Left cardiac atrium (tissue), 4 donors: ENCODE measurements around the gene SNTG2. TPM values are rescaled to one million over a fixed set of nuclear protein-coding genes. Genes with fewer than 3 reads are reported as not detected.
A peak's percentile ranks its signal among the peaks of the same experiment; 100 is the strongest.
"Not testable (repeated sequence)": the region's sequence is repeated elsewhere in the genome, so short reads cannot be mapped to it uniquely, and the experiment has no call there.

ENCODE experiments used
- ATAC-seq, 2 donors: fragments of 200-7000 bp; cut with Tn5 transposase; one replicate each; pipeline ENCODE4 v1.9.1; 2020; ENCODE audit warnings: mild to moderate bottlenecking in 2 of 2, moderate library complexity in 2 of 2
- DNase-seq: peaks from one replicate; pipeline ENCODE4 v3.0.0-alpha.2; 2020
- intact Hi-C, 2 donors: fragments of 100-400 bp; cut with DNase I; formaldehyde crosslinking; loops; one replicate each; pipeline versions ENCODE4 v1.14.1 to v1.15.1; 2022 to 2023
- total RNA-seq, 2 donors: library from RNA; stranded (reverse); fragmentation: NEBNext Ultra II Directional; extraction: Animal tissue kit (Norgen Biotek cat#: 25700); gene quantifications; one replicate each; pipeline ENCODE4 v1.2.1, GENCODE V29; 2021
- donor health status: DM: no; HTN: yes; CAD: no.
- donor health status: DM: no; HTN: yes; CAD: no; lungs with severe emphysema.
- donor health status: DM: yes; HTN: yes; CAD: no.
- donor health status: Dilated cardiomyopathy.

The SNTG2 gene
- total RNA-seq, 2 donors from 2014 or later: 1.6 to 2.9 TPM

GRCh38 chr2:1193801-1194200, 243.2 kb downstream of the SNTG2 start:
- ATAC-seq: no peak

GRCh38 chr2:1203772-1204171, 253.1 kb downstream of the SNTG2 start:
- DNase-seq (no peak), ATAC-seq (no peak)
- intact Hi-C loops: no loop called here

More at GRCh38 chr2:1193801-1194200, 243.2 kb downstream of the SNTG2 start:
- intact Hi-C loops: no loop called here
- no peak for DNase-seq

- ATAC-seq (no peak), DNase-seq (no peak)
- intact Hi-C loops: no loop called here
These were observed 255.2 kb downstream of the SNTG2 start for GRCh38 chr2:1205853-1206252.

GRCh38 chr2:1207962-1208510, 257.4 kb downstream of the SNTG2 start:
- DNase-seq: no peak
- intact Hi-C loops: no loop called here
- ATAC-seq: no peak

- no peak for DNase-seq
- ATAC-seq: no peak
- intact Hi-C loops: no loop called here
These were observed 257.9 kb downstream of the SNTG2 start for GRCh38 chr2:1208522-1208921.

GRCh38 chr2:1209246-1209645, 258.6 kb downstream of the SNTG2 start:
- intact Hi-C loops: no loop called here
- ATAC-seq: no peak
- DNase-seq: no peak

- ATAC-seq: no peak
- intact Hi-C loops: no loop called here
- DNase-seq: no peak
These were observed 259.1 kb downstream of the SNTG2 start for GRCh38 chr2:1209761-1210160.

GRCh38 chr2:1210352-1210751, 259.7 kb downstream of the SNTG2 start:
- intact Hi-C loops: no loop called here
- ATAC-seq: no peak
- no peak for DNase-seq

GRCh38 chr2:1219901-1220573, 269.4 kb downstream of the SNTG2 start:
- ATAC-seq: peak in 1 of 2 donors; percentile 57
- no peak for DNase-seq
- intact Hi-C loops: no loop called here

GRCh38 chr2:1222056-1222455, 271.4 kb downstream of the SNTG2 start:
- no peak for ATAC-seq
- DNase-seq: no peak
- intact Hi-C loops: no loop called here

- ATAC-seq (no peak), DNase-seq (no peak)
- intact Hi-C loops: no loop called here
These were observed 273.1 kb downstream of the SNTG2 start for GRCh38 chr2:1223791-1224190.

GRCh38 chr2:1224901-1225300, 274.3 kb downstream of the SNTG2 start:
- DNase-seq (no peak), ATAC-seq (no peak)
- intact Hi-C loops: no loop called here

GRCh38 chr2:1226766-1227165, 276.1 kb downstream of the SNTG2 start:
- DNase-seq: no peak
- intact Hi-C loops: no loop called here
- no peak for ATAC-seq

- DNase-seq: no peak
- ATAC-seq: peak in 1 of 2 donors; percentile 50
- intact Hi-C loops: no loop called here
These were observed 276.7 kb downstream of the SNTG2 start for GRCh38 chr2:1227274-1227900.

- ATAC-seq, DNase-seq, intact Hi-C loops: not testable (repeated sequence)
These were observed 278.9 kb downstream of the SNTG2 start for GRCh38 chr2:1229596-1229995.

- no peak for ATAC-seq
- DNase-seq: no peak
- intact Hi-C loops: no loop called here
These were observed 279.7 kb downstream of the SNTG2 start for GRCh38 chr2:1230155-1230893.

- ATAC-seq (no peak), DNase-seq (no peak)
- intact Hi-C loops: no loop called here
These were observed 280.9 kb downstream of the SNTG2 start for GRCh38 chr2:1231466-1232063.

GRCh38 chr2:1233281-1233680, 282.6 kb downstream of the SNTG2 start:
- peak; percentile 56 for DNase-seq
- intact Hi-C loops: no loop called here
- no peak for ATAC-seq

- DNase-seq (no peak), ATAC-seq (no peak)
- intact Hi-C loops: no loop called here
These were observed 284.2 kb downstream of the SNTG2 start for GRCh38 chr2:1234731-1235308.
